NCI-H1436 treated with DMSO at 0.1 percent for 48 hours (cell line): ENCODE data around the gene ADAM22.

Experiments
- DNase-seq: peaks from one replicate; lab custom pipeline; 2025; lab: John Stamatoyannopoulos, UW

The ADAM22 gene

DNA sequence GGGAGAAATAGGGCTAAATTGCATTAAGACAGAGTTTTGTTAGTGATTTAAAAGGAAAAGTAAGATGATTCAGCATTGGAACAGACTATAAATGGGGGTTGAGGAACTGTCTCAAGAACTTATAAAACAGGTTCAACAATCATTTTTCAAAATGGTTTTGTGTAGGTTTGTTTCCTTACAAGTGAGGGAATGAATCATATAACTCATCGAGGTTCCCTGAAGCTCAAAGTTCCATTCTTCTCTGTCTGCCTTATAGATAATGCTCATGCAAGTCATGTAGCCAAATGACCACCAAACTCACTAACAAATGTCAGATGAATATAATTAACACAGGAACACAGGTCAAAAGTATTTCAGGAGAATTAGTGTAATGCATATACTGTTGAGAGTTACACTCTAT, 27.7 kb downstream of the ADAM22 start:
- no peak for DNase-seq

DNA sequence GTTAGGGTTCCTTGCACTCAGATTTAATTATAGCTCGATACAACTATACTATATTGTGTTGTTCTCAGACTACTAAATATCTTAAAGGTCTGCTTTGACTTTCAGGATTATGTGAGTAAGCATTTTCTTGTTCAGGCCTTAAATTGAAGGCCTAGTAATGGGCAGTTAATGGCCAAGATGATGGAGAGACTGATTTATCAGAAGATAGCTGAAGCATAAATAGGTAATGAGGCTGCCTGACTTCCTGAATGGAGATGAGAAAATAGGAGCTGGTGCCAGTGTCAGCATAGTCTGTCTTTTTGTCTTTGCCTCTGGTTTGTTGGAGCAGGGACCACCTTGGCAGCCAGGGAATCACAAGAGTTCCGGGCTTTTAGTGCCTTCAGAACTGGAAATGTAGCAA, 32.2 kb downstream of the ADAM22 start:
- DNase-seq, result no peak

DNA sequence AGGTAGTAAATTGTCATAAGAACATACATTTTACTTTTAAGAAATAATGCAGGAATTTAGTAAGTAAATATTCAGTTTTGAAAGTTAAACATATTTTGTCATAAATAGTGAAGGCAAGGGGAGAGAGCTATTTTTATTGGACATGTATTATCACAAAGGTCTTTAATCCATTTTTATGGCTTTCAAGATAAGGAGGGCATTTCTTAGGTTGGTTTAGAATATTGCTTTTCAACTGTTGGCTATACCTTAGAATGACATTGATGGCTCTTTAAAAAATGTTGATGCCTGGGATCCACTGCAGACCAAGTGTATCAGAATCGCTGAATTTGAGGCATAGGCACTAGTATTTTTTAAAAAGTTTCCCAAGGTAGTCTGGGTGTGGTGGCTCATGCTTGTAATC, 34.0 kb downstream of the ADAM22 start:
- DNase-seq, result no peak

DNA sequence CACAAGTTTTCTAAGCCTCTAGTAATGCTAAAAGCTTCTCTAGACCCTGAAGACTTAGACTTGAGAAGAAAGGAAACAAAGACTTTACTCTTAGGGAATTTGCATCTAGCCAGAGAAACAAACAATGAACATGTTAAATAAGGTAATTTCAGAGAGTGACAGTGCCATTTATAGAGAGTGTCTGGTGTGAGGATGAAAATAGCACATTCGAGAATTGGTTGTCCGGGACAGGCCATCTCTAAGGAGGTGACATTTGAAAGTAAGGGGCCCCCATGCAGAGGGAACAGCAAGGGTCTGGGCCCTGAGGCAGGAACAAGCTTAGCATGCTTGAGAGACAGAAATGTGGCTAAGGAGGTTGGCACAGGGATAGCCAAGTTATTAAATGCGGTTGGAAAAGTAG, 48.1 kb downstream of the ADAM22 start:
- DNase-seq, result no peak

DNA sequence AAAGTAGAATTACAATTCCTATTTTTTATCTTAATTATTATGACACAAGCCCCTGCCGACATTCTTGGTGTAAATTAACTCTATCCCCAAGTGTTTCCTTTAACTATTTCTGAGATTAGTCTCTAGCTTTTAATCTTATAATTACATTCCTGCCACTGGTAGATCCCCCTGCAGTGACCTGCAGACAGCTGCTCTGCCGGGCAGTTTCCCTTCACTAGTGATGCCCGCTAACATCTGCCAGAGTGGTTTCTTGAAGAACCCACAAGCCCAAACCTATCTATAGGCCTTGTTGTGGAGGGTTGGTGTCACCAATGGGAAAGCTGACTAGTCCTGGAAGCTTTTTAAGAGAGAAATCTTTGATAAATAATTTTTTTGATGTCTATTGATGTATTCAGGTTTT, 50.0 kb downstream of the ADAM22 start:
- DNase-seq, result no peak

DNA sequence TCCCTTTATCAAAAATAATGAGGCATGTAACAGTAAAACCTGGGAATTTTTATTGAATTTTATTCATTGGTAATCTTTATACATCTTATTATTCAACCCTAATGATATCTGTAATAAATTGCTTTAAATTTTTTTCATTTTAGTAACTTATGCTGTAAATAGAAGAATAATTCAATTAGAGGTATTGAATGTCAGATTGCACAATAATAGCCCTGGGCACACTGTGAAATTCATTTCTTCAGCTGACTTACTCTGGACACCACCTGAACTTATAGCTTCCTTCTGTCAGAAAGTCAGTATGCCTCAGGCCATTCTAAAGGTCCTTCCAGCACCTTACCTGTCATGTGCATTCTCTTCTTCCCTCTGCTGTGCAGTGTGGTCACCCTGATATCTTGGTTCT, 59.2 kb downstream of the ADAM22 start:
- DNase-seq, result no peak

DNA sequence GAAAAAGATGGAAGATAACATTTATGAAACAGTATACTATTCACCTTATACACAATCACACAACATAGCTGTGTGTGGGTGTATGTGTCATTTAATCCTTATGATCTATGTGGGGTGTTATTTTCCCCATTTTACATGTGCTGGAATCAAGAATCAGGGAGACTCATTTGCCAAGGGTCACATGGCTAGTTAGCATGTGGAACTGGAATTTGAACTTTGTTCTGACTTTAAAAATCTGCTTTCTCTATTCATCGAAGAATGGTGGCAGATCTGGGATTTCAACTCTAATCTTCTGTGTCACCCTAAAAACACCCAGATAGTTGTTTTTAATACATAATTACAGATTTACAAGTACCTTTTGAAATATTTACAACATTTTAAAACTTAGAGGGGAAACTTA, 65.2 kb downstream of the ADAM22 start:
- no peak for DNase-seq

DNA sequence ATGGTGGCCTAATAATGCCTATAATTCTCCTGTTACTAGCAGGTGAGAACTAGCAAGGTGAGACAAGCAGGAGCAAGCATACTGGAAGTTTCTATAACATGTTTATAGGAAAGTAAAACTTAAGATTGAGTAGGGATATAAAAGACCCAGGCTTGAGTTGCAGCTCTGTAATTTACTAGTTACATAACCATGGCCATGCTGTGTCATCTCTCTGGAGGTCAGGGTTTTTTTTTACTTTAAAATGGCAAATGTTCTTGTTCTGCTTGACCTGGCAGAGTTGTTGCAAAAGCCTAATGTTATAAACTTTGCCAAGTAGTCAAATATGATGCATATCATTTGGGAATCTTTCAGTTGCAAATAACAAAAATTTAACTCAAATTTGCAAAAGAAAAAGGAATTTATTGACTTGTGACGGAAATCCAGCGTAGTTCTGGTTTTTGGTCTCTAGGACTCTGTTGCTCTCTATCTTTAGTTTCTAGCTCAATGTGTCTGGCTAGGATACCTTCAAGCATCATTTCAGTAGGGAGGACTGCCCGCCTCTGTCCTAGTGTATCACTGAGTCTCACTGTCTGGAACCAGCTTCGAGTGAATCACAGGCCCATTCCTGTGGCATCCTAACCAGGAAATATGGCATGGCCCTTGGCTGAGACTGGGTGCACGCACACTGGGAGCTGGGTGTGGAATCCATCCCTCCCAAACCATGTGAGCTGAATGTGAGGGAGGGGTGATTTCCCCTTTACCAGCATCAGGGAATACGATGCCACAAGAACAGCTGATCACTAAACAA, 67.9 kb downstream of the ADAM22 start:
- no peak for DNase-seq

DNA sequence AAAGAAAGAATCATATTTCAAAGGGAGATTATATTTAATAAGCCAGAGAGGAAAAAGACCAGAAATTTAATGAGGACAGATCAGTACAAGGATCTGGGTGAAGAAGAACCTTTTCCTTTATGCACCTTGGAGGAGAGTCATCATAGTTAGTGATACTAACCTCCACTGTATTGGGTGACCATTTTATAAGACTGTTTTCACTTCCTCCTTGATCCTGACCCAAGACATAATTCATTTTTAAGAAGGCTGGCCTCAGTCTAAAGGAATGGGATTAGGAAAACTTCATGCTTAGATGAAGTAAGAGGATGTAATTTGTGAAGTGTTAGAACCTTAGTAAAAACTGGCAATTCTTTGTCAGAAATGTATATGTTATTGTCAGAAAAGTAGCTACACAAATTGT, 68.6 kb downstream of the ADAM22 start:
- DNase-seq, result no peak

DNA sequence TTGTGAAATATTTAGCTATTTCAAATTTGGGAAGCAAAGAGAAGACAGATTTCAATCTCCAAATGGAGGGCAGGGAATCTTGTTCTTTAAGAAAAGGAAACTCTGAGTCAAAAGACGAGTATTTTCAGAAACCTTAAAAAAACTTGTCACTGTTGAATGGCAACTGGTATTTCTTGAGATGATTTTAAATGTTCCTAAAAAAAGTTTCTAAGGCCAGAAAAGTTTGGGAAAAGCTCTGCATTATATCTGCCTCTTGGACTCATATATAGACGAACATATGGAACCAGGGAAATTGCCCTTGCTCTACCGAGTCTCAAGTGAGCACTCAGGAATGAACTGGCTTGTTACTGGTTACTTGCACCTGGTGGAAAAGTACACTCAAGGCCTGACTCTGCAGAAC, 69.5 kb downstream of the ADAM22 start:
- DNase-seq, result no peak

DNA sequence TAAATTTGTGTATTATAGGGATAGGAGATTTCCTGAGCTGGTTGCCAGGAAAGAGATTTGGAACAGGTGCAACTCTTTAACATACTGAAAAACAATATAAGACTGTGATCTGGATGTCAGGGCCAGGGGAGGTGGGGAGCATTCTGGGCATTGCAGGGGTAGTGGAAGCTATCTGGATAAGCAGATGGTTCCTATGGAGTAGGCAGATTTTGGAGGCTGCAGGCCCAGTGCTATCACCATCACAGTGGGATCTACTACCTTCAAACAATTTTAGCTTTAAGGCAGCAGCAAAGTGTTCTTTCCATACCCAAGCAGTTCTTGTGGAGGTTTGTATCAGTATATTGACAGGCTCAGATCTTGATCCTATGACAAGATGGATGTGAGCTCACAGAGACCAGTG, 71.1 kb downstream of the ADAM22 start:
- no peak for DNase-seq

DNA sequence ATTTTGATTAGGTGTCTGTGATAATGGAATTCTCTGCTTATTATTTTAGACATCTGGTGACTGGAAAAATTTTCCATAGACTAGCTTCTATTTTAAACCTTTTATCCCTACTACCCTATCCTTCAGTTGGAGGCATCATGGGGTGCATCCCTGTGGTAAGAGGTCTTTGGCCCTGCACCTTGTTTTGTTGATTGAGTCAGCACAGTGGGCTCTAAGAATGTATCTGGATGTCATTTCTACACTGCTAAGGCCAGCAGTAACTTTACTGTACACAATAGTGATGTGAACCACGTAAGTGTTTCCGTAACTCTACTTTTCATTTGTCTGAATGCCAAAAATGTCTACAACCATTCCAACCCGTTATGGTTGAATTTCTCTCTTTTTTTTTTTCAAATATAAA, 75.6 kb downstream of the ADAM22 start:
- no peak for DNase-seq

DNA sequence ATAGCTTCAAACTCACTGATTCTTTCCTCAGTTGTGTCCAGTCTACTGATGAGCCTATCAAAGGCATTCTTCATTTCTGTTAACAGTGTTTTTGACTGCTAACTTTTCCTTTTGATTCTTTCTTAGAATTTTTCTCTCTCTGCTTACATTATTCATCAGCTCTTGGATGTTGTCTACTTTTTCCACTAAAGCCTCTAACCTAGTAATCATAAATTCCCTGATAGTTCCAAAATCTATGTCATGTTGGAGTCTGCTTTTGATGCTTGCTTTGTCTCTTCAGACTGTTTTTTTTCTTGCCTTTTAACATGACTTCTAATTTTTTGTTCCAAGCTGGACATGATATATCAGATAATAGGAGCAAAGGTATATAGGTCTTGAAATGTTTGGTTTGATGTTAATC, 78.0 kb downstream of the ADAM22 start:
- DNase-seq, result no peak

DNA sequence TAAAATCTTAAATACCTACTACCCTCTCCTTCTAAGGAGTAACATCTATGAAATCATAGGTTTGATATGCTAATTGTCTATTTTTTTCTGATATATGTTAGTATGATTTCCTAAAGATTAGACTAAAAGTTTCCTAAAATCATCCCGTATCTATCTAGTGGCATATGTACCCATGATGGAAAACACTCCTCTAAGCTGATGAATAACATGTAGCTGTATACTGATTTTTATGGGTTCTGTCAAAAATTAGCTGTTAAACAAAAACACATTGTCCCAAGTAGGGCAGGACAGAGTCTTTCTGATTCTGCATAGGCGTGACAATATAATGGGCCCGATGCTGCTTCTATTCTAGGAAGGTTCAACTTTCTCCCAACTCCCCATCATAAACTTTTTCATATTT, 79.9 kb downstream of the ADAM22 start:
- DNase-seq, result no peak

DNA sequence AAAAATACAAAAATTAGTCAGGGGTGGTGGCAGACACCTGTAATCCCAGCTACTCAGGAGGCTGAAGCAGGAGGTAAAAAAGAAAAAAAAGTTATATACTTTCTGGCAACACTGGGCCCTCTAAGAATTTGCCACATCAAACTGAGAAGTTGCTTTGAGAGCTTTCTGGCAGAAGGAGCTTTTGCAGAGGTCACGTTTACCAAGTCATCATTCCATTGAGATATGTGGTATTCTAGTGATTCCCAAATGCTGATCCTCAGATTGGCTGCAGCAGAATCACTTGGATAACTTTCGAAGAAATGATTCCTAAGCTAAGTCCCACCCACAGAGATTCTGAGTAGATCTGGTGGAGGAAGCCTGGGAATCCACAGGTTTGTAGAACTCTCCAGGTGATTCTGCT, 80.5 kb downstream of the ADAM22 start:
- no peak for DNase-seq

DNA sequence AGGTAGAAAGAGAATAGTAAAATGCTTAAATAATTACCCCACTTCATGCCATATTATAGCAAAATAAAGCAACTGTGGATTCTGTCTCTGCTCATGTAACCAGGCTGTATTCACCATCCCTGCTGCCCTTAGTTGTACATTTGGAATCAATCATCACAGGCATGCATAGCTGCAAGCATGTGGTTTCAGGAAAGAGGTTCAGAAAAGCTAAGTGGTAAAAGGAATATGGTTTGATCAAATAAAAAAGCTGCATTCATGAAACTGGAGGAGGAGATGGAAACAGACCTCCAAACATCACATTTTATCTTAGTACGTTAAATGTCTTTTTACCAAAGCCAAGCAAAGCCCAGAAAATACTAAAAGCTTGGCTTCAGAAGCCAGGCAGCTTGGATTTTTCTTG, 81.3 kb downstream of the ADAM22 start:
- DNase-seq, result no peak

DNA sequence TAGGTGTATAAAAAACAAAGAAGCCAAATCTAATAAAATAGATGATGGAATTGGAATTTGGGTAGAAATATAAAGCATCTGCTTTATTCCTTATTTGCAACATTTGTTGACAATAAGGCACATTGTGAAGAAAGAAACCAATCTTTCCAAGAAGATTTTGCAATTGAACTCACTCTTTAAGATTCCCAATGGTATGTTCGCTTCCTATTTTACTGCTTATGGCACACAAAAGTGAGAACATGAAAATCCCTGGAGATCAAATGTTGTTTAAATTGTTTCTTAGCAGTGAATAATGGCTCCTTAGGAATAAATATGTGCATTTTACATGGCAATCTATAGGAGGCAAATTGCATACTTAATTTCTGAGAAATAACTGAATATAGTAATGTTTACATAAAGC, 84.5 kb downstream of the ADAM22 start:
- no peak for DNase-seq

DNA sequence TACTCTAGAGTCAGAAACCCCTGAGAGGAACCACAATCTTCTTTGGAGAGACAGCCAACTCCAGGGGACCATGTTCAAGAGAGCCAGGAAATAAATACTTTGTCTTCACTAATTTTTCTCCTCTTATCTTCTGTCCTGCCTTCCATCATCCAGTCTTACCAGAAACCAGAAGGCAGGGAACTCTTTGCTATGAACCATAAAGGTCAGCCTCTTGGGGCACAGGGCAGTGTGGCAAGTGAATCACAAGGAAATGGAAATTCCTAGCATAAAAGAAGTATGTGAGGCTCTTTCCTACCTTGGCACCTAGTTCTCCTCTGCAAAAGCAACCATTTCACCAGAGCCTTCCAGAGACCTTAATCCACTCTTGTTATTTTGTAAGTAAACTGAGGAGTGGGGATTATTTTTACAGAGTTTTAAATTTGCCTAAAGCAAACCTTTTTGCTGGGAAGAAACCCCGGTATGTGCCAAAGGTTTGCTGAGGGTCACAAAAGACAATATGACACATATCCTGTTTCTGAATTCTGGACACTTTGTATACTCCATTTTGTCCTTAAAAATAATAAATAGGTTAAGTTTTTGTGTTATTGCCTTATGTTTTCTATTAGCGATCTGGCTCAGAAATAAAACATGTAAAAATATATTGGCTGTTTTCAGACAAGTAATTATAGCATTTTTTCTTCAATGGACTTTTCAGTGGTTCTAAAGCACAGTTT, 87.1 kb downstream of the ADAM22 start:
- DNase-seq, result no peak

DNA sequence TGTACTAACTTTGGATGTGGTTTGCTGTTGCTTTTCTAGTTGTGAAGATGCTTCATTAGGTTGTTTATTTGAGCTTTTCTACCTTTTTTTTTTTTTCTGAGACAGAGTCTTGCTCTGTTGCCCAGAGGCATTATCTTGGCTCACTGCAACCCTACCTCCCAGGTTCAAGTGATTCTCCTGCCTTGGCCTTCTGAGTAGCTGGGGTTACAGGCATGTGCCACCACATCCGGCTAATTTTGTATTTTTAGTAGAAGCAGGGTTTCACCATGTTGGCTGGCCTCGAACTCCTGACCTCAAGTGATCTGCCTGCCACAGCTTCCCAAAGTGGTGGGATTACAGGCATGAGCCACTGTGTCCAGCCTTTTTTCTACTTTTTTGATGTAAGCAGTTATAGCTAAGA, 93.7 kb downstream of the ADAM22 start:
- no peak for DNase-seq

DNA sequence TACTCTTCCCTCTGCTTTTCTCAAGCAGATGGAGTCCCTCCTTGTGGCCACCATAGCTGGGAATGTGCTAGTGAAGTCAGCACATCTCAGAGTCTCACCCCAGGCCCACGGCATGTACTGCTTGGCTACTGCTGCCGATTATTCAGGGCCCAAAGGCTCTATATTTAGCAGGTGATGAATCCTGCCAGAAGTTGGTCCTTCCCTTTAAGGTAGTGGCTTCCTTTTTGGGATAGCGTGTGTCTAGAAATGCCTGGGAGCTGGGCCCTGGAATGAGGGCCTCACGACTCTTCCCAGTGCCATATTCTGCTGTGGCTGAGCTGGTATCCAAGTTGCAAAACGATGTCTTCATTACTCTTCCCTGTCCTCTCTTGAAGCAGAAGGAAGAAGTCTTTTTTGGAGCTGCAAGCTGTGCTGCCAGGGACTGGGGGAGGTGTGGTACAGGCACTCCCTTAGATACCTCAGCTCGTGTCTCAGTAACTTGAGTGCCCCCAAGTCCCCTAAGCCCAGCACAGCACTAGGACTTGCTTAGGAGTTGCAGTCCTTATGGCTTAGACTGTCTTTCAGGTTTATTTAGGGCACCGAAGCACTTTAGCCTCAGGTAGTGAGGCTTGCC, 100.1 kb downstream of the ADAM22 start:
- DNase-seq, result no peak

DNA sequence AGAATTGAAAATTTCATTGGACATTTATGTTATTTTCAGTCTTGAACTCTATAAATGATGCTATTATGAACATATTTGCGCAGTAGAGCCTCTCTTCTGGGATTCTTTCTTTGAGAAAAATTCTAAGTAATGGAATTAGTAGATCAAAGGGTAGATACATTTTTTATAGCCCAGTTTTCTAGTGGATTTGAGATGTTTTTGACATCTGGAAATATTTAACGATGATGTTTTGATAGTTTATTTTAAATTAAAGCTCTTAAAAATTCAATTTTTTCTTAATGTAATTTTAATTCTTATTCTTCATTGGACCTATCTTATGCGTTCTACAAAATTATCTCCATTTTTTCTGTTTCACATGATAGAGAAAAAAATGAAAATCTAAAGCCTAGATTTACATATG, 103.0 kb downstream of the ADAM22 start:
- DNase-seq, result no peak

DNA sequence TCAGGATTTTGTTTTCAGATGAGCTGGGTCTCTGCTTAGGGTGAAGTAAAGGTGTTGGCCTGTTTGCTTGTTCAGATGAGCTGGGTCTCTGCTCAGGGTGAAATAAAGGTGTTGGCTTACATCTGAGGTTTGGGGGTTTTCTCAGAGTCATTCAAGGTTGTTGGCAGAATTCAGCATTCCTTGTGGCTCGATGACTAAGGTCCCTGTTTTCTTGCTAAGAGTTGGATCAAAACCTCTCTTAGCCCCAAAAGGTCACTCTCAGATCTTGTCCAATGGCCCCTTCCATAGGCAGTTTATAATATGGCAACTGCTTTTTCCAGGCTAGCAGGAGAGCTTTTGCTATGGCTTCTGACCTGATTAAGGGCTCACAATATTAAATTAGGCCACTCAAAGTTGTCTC, 106.6 kb downstream of the ADAM22 start:
- DNase-seq, result no peak

DNA sequence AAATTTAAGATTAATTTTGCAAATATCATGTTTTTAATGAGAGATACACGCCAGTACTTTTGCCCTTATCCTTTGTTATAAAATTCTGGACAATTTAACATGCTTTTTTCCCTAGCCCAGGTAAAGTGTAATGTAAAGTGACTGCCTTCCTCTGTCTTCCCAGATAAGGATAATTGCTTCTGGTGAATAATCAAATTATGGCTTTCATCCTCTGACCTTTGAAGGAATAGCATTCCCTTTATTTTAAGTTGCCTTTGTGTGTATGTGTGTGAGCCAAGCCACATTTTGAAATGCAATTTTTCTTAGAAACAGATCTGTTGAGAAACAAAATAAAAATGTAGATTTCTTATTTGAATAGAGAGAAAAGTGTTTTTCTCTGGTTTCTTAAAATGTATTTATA, 107.5 kb downstream of the ADAM22 start:
- DNase-seq, result no peak

DNA sequence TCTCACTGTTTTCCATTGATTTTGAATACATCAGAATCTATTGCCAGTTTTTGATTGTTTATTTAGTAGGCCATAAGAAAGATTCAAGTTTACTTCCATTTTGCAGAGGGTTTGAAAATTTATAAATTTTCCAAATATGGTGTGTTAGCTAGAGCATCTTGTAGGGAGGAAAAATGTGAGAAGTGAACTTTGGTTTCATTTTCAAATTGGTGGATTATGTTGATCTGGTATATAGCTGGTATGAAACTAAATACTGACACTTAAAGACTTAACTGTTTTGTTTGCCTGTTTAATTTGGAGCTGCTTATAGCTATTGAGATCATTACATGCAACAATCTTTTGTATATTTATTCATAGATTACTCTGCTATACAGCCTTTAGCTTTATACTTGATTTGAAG, 108.1 kb downstream of the ADAM22 start:
- DNase-seq, result no peak
